Measurements from ENCODE around the gene ADAM8.

ADAM8 gene

GRCh38 chr10:133239990-133240389, 36.7 kb downstream of the ADAM8 start:
- no peak for TF ChIP-seq CTCF (IDR thresholded peaks at IDR 0.05; ENCODE audit: low read depth, low read length)
- H3K4me3 ChIP-seq (ENCODE audit: low read depth, low read length): no peak overlapping the region

- no peak for TF ChIP-seq CTCF (IDR thresholded peaks at IDR 0.05; ENCODE audit: low read depth, low read length)
- H3K4me3 ChIP-seq (ENCODE audit: low read depth, low read length): no peak overlapping the region
These were observed 38.2 kb downstream of the ADAM8 start for GRCh38 chr10:133238466-133238804.

DNA sequence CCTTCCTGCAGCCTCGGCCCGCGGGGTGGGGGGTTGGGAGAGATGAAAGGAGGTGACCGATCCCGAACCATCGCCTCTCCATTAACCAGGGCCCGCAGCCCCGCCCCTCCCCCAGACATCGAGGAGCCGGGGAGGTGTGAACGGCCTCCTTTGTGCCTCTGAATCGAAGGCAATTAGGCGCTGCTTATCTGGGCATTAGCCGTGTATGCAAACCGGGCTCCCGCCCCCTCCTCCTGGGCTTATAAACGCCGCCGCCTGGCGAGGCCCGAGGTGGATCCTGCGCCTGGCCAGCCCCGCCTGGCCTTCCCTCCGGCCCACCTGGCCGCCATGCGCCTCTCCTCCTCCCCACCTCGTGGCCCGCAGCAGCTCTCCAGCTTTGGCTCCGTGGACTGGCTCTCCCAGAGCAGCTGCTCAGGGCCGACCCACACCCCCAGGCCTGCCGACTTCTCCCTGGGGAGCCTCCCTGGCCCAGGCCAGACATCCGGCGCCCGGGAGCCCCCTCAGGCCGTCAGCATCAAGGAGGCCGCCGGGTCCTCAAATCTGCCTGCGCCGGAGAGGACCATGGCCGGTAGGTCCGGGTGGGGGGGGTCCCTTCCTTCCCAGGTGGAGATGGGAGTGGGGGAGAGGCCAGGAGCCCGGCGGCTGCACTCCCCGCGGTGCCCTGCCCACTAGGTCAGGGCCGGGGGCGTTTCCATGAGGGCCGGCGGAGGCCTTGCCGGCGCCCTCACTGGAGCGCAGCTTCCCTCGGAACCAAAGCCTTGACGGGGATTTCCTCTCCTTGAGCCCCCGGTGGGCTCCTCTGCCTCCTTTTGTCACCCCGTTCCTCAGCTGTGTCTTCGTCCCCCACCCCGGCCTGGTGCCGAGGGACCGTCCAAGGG, 38.8 kb downstream of the ADAM8 start, which contains the start of gene VENTX:
VENTX (plus strand) TSS at position 268 of the 878 bp plus-strand sequence; CDS start at position 328, 60 bp downstream.
- TF ChIP-seq CTCF (IDR thresholded peaks at IDR 0.05; ENCODE audit: low read depth, low read length): no peak
- H3K4me3 ChIP-seq (ENCODE audit: low read depth, low read length): no peak within 1 kb of the TSS

- no peak overlapping the region for H3K4me3 ChIP-seq (ENCODE audit: low read depth, low read length)
- TF ChIP-seq CTCF (IDR thresholded peaks at IDR 0.05; ENCODE audit: low read depth, low read length): no peak
These were observed 39.5 kb downstream of the ADAM8 start for GRCh38 chr10:133237241-133237587.

DNA sequence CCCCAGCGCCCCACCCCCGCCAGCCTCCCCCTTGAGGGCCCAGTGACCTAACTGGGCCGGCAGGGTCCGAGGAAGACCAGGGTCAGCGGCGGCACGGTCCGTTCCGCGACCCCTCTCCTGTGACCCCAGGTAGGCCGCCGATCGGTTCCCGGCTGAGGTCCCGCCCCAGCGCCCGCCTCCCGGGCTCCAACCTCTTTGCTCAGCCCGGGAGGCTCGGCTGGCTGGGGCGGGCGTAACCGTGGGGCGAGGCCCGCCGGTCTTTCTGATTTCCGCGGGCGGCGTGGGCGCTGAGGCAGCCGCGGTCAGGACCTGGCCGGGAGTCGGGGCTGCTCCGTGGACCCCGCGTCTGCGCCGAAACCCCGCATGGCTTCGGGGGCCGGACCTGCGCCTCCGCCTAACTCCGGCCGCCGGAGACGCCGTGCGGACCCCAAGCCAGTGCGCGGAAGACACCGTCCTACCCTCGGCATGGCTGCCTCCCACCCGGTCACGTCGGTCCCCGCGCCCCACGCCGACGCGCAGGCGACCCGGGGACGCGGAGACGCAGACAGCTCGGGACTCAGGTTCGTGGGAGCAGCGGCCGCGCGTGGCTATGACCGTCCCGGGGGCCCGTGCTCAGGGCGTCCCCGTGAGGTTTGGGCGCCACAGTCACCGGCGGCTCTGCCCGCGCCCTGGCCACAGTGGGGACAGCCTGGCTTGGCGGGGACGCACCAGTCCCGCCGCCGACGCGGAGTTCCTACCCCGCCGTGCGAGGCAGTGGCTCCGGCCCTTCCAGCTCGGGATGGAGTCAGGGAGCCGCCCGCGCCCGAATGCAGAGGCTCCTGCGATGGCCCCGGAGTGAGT, 40.0 kb downstream of the ADAM8 start:
- no peak for TF ChIP-seq CTCF (IDR thresholded peaks at IDR 0.05; ENCODE audit: low read depth, low read length)
- no peak overlapping the region for H3K4me3 ChIP-seq (ENCODE audit: low read depth, low read length)

DNA sequence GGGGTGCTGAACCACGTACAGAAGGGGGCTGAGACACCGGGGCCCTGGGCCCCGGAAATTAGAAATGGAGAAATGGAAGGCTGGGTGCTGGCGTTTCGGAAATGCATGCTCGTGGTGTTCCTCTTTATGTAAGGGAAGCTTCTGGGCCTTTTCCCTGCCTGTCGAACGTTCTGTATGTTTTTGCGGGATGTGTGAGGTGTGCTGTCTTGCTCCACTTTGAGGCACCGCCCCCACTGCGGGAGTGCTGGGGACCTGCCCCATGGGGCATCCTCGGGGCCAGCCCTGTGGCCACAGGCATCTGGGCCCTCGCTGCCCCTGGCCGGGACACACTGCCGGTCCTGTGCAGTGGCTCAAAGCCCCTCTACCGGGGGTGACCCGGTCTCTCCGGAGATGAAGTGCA, 40.7 kb downstream of the ADAM8 start:
- no peak for TF ChIP-seq CTCF (IDR thresholded peaks at IDR 0.05; ENCODE audit: low read depth, low read length)
- no peak overlapping the region for H3K4me3 ChIP-seq (ENCODE audit: low read depth, low read length)
